GM12865 (cell line): Measurements from ENCODE around the gene TCF12.

Experiments used
- DNase-seq: peaks from one replicate; pipeline ENCODE4 v3.0.0; 2010; ENCODE audit warnings: low read depth
- H3K4me3 ChIP-seq: 2 replicates; pipeline ENCODE4 v1.5.1; 2011; ENCODE audit warnings: mild to moderate bottlenecking, low read depth, low read length, control low read depth
- TF ChIP-seq, protein P1 (sequence below): IDR thresholded peaks from 2 replicates; pipeline ENCODE4 v1.5.1; 2011; ENCODE audit warnings: low read length, control low read depth, low read depth, inconsistent platforms; ENCODE audit not compliant: insufficient read depth; ENCODE audit errors: missing control alignments

TCF12 gene

GRCh38 chr15:57027596-57027995 lies 109.2 kb downstream of the TCF12 start:
- TF ChIP-seq, protein P1, sequence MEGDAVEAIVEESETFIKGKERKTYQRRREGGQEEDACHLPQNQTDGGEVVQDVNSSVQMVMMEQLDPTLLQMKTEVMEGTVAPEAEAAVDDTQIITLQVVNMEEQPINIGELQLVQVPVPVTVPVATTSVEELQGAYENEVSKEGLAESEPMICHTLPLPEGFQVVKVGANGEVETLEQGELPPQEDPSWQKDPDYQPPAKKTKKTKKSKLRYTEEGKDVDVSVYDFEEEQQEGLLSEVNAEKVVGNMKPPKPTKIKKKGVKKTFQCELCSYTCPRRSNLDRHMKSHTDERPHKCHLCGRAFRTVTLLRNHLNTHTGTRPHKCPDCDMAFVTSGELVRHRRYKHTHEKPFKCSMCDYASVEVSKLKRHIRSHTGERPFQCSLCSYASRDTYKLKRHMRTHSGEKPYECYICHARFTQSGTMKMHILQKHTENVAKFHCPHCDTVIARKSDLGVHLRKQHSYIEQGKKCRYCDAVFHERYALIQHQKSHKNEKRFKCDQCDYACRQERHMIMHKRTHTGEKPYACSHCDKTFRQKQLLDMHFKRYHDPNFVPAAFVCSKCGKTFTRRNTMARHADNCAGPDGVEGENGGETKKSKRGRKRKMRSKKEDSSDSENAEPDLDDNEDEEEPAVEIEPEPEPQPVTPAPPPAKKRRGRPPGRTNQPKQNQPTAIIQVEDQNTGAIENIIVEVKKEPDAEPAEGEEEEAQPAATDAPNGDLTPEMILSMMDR: no peak
- no peak for DNase-seq
- H3K4me3 ChIP-seq: no peak overlapping the region

DNA sequence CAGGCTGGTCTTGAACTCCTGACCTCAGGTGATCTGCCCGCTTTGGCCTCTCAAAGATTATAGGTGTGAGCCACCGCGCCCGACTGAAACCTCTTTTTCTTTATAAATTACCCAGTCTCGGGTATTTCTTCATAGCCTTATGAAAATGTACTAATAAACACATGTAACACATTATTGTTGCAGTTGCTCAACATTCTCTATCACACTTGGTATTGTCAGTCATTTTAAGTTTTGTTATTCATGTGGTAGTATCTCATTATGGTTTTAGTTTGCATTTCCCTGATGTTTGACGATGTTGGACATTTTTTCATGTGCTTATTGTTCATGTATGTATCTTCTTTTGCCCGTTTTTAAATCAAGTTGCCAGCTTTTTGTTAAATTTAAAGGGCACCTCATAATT lies 109.7 kb downstream of the TCF12 start:
- H3K4me3 ChIP-seq: no peak overlapping the region
- no peak for DNase-seq
- TF ChIP-seq, protein P1: no peak

GRCh38 chr15:57030011-57030410 lies 111.6 kb downstream of the TCF12 start:
- TF ChIP-seq, protein P1: no peak
- no peak for DNase-seq
- H3K4me3 ChIP-seq: no peak overlapping the region

GRCh38 chr15:57031082-57031481 lies 112.6 kb downstream of the TCF12 start:
- TF ChIP-seq, protein P1: no peak
- H3K4me3 ChIP-seq: no peak overlapping the region
- no peak for DNase-seq

- peak; percentile 16 for DNase-seq
- TF ChIP-seq, protein P1: no peak
- H3K4me3 ChIP-seq: no peak overlapping the region
Measured at GRCh38 chr15:57031605-57032004, 113.2 kb downstream of the TCF12 start.

GRCh38 chr15:57032338-57032737 lies 113.9 kb downstream of the TCF12 start:
- TF ChIP-seq, protein P1: no peak

DNA sequence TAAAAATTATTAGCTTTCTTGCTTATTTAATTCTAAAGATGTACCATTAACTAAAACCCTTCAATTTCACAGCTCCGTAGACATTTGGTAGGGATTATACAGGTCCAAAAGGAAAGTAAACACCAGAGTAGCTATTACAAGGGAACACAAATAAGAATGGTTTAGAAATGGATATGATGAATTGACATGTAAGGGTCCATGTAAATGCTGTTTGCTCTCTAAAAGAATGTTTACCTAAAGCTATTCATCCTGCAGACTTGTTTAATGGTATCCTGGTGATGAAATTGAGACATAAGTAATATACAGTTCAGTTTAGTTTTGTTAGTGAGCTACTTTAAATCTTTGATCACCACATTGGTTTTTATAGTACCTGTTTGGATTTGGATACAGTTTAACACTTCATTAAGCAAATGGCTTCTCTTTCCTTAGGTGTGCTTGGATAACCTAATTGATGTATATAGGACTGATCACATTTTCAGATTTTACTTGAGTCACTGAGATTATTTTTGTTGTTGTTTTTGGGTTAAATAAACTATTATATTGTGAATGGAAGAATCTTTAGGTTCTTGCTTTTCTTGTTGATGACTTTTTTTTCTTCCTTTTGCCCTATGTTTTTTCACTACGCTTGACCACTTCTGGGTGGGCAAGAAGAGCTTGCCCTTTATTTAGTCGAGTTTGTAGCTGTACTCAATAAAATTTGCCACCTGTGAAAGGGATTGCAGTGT lies 115.4 kb downstream of the TCF12 start:
- DNase-seq: no peak
- H3K4me3 ChIP-seq: no peak overlapping the region
- TF ChIP-seq, protein P1: no peak

More at GRCh38 chr15:57032338-57032737, 113.9 kb downstream of the TCF12 start:
- no peak for DNase-seq
- H3K4me3 ChIP-seq: no peak overlapping the region
